ENCODE measurements around the gene ERICH3. TPM values are rescaled to one million over a fixed set of nuclear protein-coding genes. Genes with fewer than 3 reads are reported as not detected.

The ERICH3 gene
- total and polyA plus RNA-seq, 10 of the 15 experiments (the other 5 are each of a cell fraction or from before 2014, with no cell fraction given): 0.03 to 0.09 (median 0.08) TPM; not detected in 7

DNA sequence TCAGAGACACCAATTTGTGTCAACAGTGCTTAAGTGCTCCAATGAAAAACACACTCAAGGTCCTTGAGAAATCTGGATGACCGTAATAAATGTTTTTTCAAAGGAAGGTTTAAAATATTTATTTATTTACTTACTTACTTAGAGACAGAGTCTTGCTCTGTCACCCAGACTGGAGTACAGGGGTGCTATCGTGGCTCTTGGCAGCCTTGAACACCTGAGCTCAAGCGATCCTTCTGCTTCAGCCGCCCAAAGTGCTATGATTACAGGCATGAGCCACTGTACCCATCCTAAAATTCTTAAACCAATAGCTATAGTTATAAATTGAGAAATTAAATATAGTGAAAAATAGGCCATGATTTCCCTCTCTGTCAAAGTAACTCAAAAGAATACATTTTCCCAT, 17.3 kb upstream of the ERICH3 start (continued):
- TF ChIP-seq, protein P1, sequence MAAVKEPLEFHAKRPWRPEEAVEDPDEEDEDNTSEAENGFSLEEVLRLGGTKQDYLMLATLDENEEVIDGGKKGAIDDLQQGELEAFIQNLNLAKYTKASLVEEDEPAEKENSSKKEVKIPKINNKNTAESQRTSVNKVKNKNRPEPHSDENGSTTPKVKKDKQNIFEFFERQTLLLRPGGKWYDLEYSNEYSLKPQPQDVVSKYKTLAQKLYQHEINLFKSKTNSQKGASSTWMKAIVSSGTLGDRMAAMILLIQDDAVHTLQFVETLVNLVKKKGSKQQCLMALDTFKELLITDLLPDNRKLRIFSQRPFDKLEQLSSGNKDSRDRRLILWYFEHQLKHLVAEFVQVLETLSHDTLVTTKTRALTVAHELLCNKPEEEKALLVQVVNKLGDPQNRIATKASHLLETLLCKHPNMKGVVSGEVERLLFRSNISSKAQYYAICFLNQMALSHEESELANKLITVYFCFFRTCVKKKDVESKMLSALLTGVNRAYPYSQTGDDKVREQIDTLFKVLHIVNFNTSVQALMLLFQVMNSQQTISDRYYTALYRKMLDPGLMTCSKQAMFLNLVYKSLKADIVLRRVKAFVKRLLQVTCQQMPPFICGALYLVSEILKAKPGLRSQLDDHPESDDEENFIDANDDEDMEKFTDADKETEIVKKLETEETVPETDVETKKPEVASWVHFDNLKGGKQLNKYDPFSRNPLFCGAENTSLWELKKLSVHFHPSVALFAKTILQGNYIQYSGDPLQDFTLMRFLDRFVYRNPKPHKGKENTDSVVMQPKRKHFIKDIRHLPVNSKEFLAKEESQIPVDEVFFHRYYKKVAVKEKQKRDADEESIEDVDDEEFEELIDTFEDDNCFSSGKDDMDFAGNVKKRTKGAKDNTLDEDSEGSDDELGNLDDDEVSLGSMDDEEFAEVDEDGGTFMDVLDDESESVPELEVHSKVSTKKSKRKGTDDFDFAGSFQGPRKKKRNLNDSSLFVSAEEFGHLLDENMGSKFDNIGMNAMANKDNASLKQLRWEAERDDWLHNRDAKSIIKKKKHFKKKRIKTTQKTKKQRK (IDR thresholded peaks at IDR 0.05; ENCODE audit: low read depth, low read length): no peak
- TF ChIP-seq EP300 (IDR thresholded peaks at IDR 0.05; ENCODE audit: borderline replicate concordance in 1 of 2, control insufficient read depth in 1 of 2, low read depth in 2 of 2, low read length in 2 of 2) (no peak), SIN3A (IDR thresholded peaks at IDR 0.05; ENCODE audit: low read depth, low read length) (no peak), SMC3 (IDR thresholded peaks at IDR 0.05; ENCODE audit: borderline replicate concordance, low read length) (no peak), EZH2 (IDR thresholded peaks at IDR 0.05; ENCODE audit: borderline replicate concordance, control insufficient read depth, low read depth, low read length) (no peak), SREBF2 (IDR thresholded peaks at IDR 0.05; ENCODE audit: low read length) (no peak), POU2F2 (IDR thresholded peaks at IDR 0.05; ENCODE audit: borderline replicate concordance, low read depth, low read length) (no peak), KAT2A (conservative IDR thresholded peaks at IDR 0.05; ENCODE audit: control insufficient read depth, low read depth, low read length) (no peak)
- TF ChIP-seq, protein P2, sequence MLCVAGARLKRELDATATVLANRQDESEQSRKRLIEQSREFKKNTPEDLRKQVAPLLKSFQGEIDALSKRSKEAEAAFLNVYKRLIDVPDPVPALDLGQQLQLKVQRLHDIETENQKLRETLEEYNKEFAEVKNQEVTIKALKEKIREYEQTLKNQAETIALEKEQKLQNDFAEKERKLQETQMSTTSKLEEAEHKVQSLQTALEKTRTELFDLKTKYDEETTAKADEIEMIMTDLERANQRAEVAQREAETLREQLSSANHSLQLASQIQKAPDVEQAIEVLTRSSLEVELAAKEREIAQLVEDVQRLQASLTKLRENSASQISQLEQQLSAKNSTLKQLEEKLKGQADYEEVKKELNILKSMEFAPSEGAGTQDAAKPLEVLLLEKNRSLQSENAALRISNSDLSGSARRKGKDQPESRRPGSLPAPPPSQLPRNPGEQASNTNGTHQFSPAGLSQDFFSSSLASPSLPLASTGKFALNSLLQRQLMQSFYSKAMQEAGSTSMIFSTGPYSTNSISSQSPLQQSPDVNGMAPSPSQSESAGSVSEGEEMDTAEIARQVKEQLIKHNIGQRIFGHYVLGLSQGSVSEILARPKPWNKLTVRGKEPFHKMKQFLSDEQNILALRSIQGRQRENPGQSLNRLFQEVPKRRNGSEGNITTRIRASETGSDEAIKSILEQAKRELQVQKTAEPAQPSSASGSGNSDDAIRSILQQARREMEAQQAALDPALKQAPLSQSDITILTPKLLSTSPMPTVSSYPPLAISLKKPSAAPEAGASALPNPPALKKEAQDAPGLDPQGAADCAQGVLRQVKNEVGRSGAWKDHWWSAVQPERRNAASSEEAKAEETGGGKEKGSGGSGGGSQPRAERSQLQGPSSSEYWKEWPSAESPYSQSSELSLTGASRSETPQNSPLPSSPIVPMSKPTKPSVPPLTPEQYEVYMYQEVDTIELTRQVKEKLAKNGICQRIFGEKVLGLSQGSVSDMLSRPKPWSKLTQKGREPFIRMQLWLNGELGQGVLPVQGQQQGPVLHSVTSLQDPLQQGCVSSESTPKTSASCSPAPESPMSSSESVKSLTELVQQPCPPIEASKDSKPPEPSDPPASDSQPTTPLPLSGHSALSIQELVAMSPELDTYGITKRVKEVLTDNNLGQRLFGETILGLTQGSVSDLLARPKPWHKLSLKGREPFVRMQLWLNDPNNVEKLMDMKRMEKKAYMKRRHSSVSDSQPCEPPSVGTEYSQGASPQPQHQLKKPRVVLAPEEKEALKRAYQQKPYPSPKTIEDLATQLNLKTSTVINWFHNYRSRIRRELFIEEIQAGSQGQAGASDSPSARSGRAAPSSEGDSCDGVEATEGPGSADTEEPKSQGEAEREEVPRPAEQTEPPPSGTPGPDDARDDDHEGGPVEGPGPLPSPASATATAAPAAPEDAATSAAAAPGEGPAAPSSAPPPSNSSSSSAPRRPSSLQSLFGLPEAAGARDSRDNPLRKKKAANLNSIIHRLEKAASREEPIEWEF (IDR thresholded peaks at IDR 0.05; ENCODE audit: insufficient replicate concordance, low read depth, low read length): no peak
- TF ChIP-seq, protein P3, sequence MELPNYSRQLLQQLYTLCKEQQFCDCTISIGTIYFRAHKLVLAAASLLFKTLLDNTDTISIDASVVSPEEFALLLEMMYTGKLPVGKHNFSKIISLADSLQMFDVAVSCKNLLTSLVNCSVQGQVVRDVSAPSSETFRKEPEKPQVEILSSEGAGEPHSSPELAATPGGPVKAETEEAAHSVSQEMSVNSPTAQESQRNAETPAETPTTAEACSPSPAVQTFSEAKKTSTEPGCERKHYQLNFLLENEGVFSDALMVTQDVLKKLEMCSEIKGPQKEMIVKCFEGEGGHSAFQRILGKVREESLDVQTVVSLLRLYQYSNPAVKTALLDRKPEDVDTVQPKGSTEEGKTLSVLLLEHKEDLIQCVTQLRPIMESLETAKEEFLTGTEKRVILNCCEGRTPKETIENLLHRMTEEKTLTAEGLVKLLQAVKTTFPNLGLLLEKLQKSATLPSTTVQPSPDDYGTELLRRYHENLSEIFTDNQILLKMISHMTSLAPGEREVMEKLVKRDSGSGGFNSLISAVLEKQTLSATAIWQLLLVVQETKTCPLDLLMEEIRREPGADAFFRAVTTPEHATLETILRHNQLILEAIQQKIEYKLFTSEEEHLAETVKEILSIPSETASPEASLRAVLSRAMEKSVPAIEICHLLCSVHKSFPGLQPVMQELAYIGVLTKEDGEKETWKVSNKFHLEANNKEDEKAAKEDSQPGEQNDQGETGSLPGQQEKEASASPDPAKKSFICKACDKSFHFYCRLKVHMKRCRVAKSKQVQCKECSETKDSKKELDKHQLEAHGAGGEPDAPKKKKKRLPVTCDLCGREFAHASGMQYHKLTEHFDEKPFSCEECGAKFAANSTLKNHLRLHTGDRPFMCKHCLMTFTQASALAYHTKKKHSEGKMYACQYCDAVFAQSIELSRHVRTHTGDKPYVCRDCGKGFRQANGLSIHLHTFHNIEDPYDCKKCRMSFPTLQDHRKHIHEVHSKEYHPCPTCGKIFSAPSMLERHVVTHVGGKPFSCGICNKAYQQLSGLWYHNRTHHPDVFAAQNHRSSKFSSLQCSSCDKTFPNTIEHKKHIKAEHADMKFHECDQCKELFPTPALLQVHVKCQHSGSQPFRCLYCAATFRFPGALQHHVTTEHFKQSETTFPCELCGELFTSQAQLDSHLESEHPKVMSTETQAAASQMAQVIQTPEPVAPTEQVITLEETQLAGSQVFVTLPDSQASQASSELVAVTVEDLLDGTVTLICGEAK (IDR thresholded peaks at IDR 0.05; ENCODE audit: borderline replicate concordance): no peak
